AG09319 (cell line): Measurements from ENCODE around the gene ADCYAP1.

Source experiments
- DNase-seq: peaks from one replicate; pipeline ENCODE4 v3.0.0-alpha.2; 2010; ENCODE audit warnings: low read depth; ENCODE audit errors: extremely low read depth
- TF ChIP-seq, protein P1 (sequence below): IDR thresholded peaks from 2 replicates; pipeline ENCODE4 v1.5.1; 2011; ENCODE audit warnings: low read depth, mild to moderate bottlenecking, inconsistent platforms, low read length, moderate library complexity

The ADCYAP1 gene

GRCh38 chr18:926946-927345 lies 22.3 kb downstream of the ADCYAP1 start:
- no peak for DNase-seq
- TF ChIP-seq, protein P1, sequence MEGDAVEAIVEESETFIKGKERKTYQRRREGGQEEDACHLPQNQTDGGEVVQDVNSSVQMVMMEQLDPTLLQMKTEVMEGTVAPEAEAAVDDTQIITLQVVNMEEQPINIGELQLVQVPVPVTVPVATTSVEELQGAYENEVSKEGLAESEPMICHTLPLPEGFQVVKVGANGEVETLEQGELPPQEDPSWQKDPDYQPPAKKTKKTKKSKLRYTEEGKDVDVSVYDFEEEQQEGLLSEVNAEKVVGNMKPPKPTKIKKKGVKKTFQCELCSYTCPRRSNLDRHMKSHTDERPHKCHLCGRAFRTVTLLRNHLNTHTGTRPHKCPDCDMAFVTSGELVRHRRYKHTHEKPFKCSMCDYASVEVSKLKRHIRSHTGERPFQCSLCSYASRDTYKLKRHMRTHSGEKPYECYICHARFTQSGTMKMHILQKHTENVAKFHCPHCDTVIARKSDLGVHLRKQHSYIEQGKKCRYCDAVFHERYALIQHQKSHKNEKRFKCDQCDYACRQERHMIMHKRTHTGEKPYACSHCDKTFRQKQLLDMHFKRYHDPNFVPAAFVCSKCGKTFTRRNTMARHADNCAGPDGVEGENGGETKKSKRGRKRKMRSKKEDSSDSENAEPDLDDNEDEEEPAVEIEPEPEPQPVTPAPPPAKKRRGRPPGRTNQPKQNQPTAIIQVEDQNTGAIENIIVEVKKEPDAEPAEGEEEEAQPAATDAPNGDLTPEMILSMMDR = no peak

- TF ChIP-seq, protein P1 = no peak
- no peak for DNase-seq
Measured at GRCh38 chr18:933082-933481, 28.4 kb downstream of the ADCYAP1 start.

DNA sequence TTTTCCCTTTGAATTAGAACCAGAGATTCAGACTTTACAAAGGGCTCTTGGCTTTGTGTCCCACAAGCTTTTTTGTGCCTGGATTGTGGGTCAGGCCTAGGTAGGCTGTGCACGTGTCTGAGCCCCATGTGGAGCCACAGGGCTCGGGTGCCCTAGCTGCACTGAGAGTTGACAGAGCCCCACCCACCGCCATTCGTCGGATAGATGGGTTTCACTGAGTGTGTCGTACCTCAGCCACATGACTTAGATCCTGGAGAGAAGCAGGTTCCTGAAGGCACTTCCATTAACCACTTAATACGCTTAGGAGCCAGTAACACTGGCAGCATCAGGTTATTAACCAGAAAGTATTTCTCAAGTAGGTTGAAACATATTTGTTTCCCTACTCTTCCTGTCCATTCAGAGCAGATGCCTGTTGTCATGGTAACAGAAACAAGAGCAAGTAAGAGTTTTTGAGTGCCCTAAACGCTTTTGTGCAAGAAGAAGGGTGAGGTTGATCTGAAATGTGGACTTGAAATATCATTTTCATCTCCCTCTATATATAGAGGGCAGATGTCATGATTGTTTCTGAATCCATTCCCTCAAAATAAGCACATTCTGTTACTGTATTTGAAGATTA lies 30.0 kb downstream of the ADCYAP1 start:
- no peak for DNase-seq
- TF ChIP-seq, protein P1 = no peak

- TF ChIP-seq, protein P1 = no peak
- no peak for DNase-seq
Measured at GRCh38 chr18:936941-937340, 32.3 kb downstream of the ADCYAP1 start.

DNA sequence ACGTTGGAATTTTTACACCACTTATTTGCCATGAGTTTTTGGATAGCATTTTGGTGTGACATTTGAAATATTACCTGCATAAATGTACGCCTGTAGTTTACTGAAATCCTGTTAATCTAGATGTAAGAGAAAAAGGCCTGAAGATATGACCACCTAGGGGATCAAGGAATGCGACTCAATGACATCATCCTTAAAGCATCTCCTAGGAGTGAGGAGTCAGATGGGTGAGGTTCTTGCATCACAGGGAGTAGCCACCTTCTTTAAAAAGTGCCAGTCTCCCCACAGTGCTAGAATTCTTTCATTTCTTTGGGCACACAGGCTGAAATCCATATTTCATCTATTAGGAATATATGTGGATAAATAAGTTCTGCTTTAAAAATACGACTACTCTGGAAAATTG lies 34.5 kb downstream of the ADCYAP1 start:
- TF ChIP-seq, protein P1 = no peak
- no peak for DNase-seq

DNA sequence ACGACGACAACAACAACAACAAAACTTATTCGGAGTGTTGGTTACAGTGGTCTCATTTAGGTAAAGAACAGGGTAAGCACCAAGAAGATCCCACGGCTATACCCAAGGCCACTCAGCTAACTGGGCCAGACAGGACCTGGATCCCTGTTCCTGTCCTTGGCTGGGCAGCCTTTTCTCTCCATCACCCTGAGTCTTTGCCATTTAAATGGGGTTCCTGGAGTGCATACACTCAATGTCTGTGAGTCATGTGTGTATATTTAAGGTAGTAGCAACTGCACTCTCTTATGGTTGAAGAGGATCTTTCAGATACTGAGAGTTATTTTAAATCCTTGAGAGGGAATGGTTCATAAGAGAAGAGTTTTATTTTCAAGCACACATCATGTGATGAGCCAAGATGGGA lies 35.3 kb downstream of the ADCYAP1 start:
- no peak for DNase-seq
- TF ChIP-seq, protein P1 = no peak

GRCh38 chr18:941331-941730 lies 36.7 kb downstream of the ADCYAP1 start:
- TF ChIP-seq, protein P1 = no peak
- no peak for DNase-seq
